ENCODE data around the gene TASL.

DNA sequence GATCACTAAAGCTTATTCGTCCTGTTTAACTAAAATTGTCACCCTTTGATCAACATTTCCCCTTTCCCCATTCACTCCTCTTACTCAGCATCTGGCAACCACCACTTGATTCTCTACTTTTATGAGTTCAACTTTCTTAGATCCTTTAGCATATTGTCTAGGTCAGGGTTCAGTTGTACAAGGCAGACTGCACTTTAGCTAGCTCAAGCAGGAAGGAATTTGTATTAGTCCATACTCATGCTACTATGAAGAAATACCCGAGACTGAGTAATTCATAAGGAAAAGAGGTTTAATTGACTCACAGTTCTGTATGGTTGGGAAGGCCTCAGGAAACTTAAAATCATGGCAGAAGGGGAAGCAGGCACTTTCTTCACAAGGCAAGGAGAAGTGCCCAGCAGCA, 44.3 kb downstream of the TASL start:
- TF ChIP-seq, protein P1, sequence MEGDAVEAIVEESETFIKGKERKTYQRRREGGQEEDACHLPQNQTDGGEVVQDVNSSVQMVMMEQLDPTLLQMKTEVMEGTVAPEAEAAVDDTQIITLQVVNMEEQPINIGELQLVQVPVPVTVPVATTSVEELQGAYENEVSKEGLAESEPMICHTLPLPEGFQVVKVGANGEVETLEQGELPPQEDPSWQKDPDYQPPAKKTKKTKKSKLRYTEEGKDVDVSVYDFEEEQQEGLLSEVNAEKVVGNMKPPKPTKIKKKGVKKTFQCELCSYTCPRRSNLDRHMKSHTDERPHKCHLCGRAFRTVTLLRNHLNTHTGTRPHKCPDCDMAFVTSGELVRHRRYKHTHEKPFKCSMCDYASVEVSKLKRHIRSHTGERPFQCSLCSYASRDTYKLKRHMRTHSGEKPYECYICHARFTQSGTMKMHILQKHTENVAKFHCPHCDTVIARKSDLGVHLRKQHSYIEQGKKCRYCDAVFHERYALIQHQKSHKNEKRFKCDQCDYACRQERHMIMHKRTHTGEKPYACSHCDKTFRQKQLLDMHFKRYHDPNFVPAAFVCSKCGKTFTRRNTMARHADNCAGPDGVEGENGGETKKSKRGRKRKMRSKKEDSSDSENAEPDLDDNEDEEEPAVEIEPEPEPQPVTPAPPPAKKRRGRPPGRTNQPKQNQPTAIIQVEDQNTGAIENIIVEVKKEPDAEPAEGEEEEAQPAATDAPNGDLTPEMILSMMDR (IDR thresholded peaks at IDR 0.05; ENCODE audit: insufficient read depth, low read length) = no peak
- TF ChIP-seq GABPA (IDR thresholded peaks at IDR 0.05; ENCODE audit: low read depth) (no peak), POLR2AphosphoS5 (IDR thresholded peaks at IDR 0.05; ENCODE audit: low read depth) (no peak), SPI1 (IDR thresholded peaks at IDR 0.05; ENCODE audit: borderline replicate concordance, low read depth) (no peak)
- TF ChIP-seq, protein P2, sequence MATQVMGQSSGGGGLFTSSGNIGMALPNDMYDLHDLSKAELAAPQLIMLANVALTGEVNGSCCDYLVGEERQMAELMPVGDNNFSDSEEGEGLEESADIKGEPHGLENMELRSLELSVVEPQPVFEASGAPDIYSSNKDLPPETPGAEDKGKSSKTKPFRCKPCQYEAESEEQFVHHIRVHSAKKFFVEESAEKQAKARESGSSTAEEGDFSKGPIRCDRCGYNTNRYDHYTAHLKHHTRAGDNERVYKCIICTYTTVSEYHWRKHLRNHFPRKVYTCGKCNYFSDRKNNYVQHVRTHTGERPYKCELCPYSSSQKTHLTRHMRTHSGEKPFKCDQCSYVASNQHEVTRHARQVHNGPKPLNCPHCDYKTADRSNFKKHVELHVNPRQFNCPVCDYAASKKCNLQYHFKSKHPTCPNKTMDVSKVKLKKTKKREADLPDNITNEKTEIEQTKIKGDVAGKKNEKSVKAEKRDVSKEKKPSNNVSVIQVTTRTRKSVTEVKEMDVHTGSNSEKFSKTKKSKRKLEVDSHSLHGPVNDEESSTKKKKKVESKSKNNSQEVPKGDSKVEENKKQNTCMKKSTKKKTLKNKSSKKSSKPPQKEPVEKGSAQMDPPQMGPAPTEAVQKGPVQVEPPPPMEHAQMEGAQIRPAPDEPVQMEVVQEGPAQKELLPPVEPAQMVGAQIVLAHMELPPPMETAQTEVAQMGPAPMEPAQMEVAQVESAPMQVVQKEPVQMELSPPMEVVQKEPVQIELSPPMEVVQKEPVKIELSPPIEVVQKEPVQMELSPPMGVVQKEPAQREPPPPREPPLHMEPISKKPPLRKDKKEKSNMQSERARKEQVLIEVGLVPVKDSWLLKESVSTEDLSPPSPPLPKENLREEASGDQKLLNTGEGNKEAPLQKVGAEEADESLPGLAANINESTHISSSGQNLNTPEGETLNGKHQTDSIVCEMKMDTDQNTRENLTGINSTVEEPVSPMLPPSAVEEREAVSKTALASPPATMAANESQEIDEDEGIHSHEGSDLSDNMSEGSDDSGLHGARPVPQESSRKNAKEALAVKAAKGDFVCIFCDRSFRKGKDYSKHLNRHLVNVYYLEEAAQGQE (IDR thresholded peaks at IDR 0.05; ENCODE audit: insufficient replicate concordance, low read depth) = no peak

Data from HL-60 (cell line).